H1 (cell line): ENCODE data around the gene STIM1. TPM values are rescaled to one million over a fixed set of nuclear protein-coding genes. Genes with fewer than 3 reads are reported as not detected.

Experiments
- CTCF ChIA-PET: fragments of 300-600 bp; sonication (Branson Sonifier 250); formaldehyde crosslinking; loops from one replicate; lab custom pipeline; 2021; ENCODE audit not compliant: partially characterized antibody; lab: Charles Lee
- POLR2A ChIA-PET: fragments of 300-600 bp; sonication (Branson Sonifier 250); formaldehyde crosslinking; loops from one replicate; lab custom pipeline; 2021; ENCODE audit warnings: inconsistent platforms; ENCODE audit not compliant: partially characterized antibody; lab: Charles Lee
- DNase-seq, 2 experiments: peaks; one replicate each; pipeline versions ENCODE4 v3.0.0 to v3.0.0-alpha.2; 2010 to 2022; ENCODE audit warnings: low spot score in 2 of 2, low read depth in 1 of 2, mixed read lengths in 1 of 2
- FAIRE-seq: peaks from 2 replicates; lab custom pipeline; 2011; peaks lifted over from hg19 to GRCh38; lab: Jason Lieb, UNC
- H2AFZ ChIP-seq: 2 replicates; pipeline ENCODE4 v1.8.1; 2012; ENCODE audit warnings: low read length, inconsistent platforms
- H2AK5ac ChIP-seq: 2 replicates; pipeline ENCODE4 v1.6.1; 2013; ENCODE audit warnings: low read depth, low read length
- H2BK120ac ChIP-seq: replicated peaks from 2 replicates; pipeline ENCODE3; 2013; ENCODE audit warnings: low read depth, low read length, inconsistent platforms
- H2BK12ac ChIP-seq: 2 replicates; pipeline ENCODE4 v1.6.1; 2013; ENCODE audit warnings: low read depth, low read length
- H2BK15ac ChIP-seq: 2 replicates; pipeline ENCODE4 v1.6.1; 2013; ENCODE audit warnings: low read length
- H2BK20ac ChIP-seq: 2 replicates; pipeline ENCODE4 v1.6.1; 2013; ENCODE audit warnings: low read length
- H2BK5ac ChIP-seq: 2 replicates; pipeline ENCODE4 v1.6.1; 2013; ENCODE audit warnings: low read depth, low read length
- H3K14ac ChIP-seq: 2 replicates; pipeline ENCODE4 v1.6.1; 2013; ENCODE audit warnings: inconsistent platforms; ENCODE audit not compliant: insufficient read length
- H3K18ac ChIP-seq: 2 replicates; pipeline ENCODE4 v1.6.1; 2013; ENCODE audit warnings: low read length; ENCODE audit errors: extremely low read depth
- H3K23ac ChIP-seq: 2 replicates; pipeline ENCODE4 v1.6.1; 2013; ENCODE audit warnings: inconsistent platforms; ENCODE audit not compliant: insufficient read length
- H3K23me2 ChIP-seq: 2 replicates; pipeline ENCODE4 v1.6.1; 2013; ENCODE audit warnings: low read depth, low read length
- H3K27ac ChIP-seq: 2 replicates; pipeline ENCODE4 v1.6.1; 2011; ENCODE audit warnings: low read depth, low read length, inconsistent platforms
- H3K27me3 ChIP-seq, 4 experiments: replicated peaks in 1 of 4; 1 replicate in 1 of 4; 2 replicates in 3 of 4; pipeline versions ENCODE4 v1.6.1 to v1.8.1; 2011 to 2013; ENCODE audit warnings: low read length in 3 of 4, mild to moderate bottlenecking in 3 of 4, inconsistent platforms in 2 of 4, mixed read lengths in 2 of 4, moderate library complexity in 1 of 4; ENCODE audit not compliant: control insufficient read depth in 3 of 4, insufficient read depth in 3 of 4; ENCODE audit errors: extremely low read depth in 1 of 4
- H3K36me3 ChIP-seq, 4 experiments: 2 replicates each; pipeline versions ENCODE4 v1.6.1 to v1.8.1; 2011 to 2013; ENCODE audit warnings: mild to moderate bottlenecking in 4 of 4, low read length in 3 of 4, moderate library complexity in 2 of 4, control low read depth in 1 of 4, inconsistent platforms in 1 of 4; ENCODE audit not compliant: insufficient read depth in 4 of 4, control insufficient read depth in 2 of 4
- H3K4ac ChIP-seq: replicated peaks from 2 replicates; pipeline ENCODE3; 2013; ENCODE audit warnings: low read length, low read depth, mixed read lengths, inconsistent platforms; ENCODE audit not compliant: insufficient read length
- H3K4me1 ChIP-seq, 4 experiments: replicated peaks in 1 of 4; 1 replicate in 1 of 4; 2 replicates in 3 of 4; pipeline versions ENCODE4 v1.6.1 to v1.8.1; 2011 to 2013; ENCODE audit warnings: low read length in 3 of 4, inconsistent platforms in 2 of 4, mixed read lengths in 1 of 4; ENCODE audit not compliant: insufficient read depth in 4 of 4, control insufficient read depth in 3 of 4
- H3K4me2 ChIP-seq, 2 experiments: 2 replicates each; pipeline versions ENCODE4 v1.6.1 to v1.8.1; 2011 to 2013; ENCODE audit warnings: low read depth in 2 of 2, low read length in 2 of 2, control low read depth in 1 of 2, inconsistent platforms in 1 of 2, mild to moderate bottlenecking in 1 of 2; ENCODE audit not compliant: insufficient read depth in 1 of 2
- H3K4me3 ChIP-seq, 4 experiments: fragments of 200-600, 300-600 bp in 1 of 4; sonication (generic), shearing (Covaris generic), sonication (Bioruptor Twin) in 1 of 4; 2 replicates each; pipeline versions ENCODE4 v1.5.1 to v1.8.1; 2011 to 2016; ENCODE audit warnings: low read length in 4 of 4, low read depth in 3 of 4, control low read depth in 2 of 4, inconsistent platforms in 2 of 4, mild to moderate bottlenecking in 2 of 4, mixed read lengths in 1 of 4, moderate library complexity in 1 of 4; ENCODE audit not compliant: insufficient read depth in 2 of 4; ENCODE audit errors: extremely low read depth in 1 of 4
- H3K56ac ChIP-seq: replicated peaks from 2 replicates; pipeline ENCODE3; 2013; ENCODE audit warnings: low read depth, mild to moderate bottlenecking, mixed read lengths, low read length, inconsistent platforms; ENCODE audit not compliant: insufficient read length
- H3K79me1 ChIP-seq: 2 replicates; pipeline ENCODE4 v1.6.1; 2013; ENCODE audit warnings: low read depth, low read length, control low read depth
- H3K79me2 ChIP-seq, 2 experiments: 2 replicates each; pipeline versions ENCODE4 v1.6.1 to v1.8.1; 2012 to 2013; ENCODE audit warnings: low read length in 2 of 2, mild to moderate bottlenecking in 2 of 2, inconsistent platforms in 1 of 2; ENCODE audit not compliant: insufficient read depth in 2 of 2, control insufficient read depth in 1 of 2
- H3K9ac ChIP-seq, 4 experiments: replicated peaks in 1 of 4; 1 replicate in 1 of 4; 2 replicates in 3 of 4; pipeline versions ENCODE4 v1.6.1 to v1.8.1; 2011 to 2013; ENCODE audit warnings: low read depth in 3 of 4, low read length in 3 of 4, control low read depth in 2 of 4, mild to moderate bottlenecking in 2 of 4, moderate library complexity in 2 of 4, inconsistent platforms in 1 of 4; ENCODE audit errors: extremely low read depth in 1 of 4
- H3K9me3 ChIP-seq, 2 experiments: 2 replicates each; pipeline versions ENCODE4 v1.6.1 to v1.8.1; 2012 to 2013; ENCODE audit warnings: mild to moderate bottlenecking in 2 of 2, moderate library complexity in 2 of 2, control low read depth in 1 of 2, inconsistent platforms in 1 of 2, low read depth in 1 of 2, low read length in 1 of 2, mixed read lengths in 1 of 2; ENCODE audit not compliant: insufficient read depth in 2 of 2
- H4K20me1 ChIP-seq, 2 experiments: replicated peaks in 1 of 2; 2 replicates each; pipeline versions ENCODE3 to v1.8.1; 2011 to 2013; ENCODE audit warnings: inconsistent platforms in 2 of 2, low read length in 2 of 2, mild to moderate bottlenecking in 1 of 2; ENCODE audit not compliant: insufficient read depth in 2 of 2, control insufficient read depth in 1 of 2
- H4K5ac ChIP-seq: 2 replicates; pipeline ENCODE4 v1.6.1; 2013; ENCODE audit warnings: low read length, low read depth, mixed read lengths, inconsistent platforms; ENCODE audit not compliant: insufficient read length
- H4K8ac ChIP-seq: 2 replicates; pipeline ENCODE4 v1.8.0; 2013; ENCODE audit warnings: mild to moderate bottlenecking, moderate library complexity, low read length, inconsistent platforms; ENCODE audit not compliant: insufficient read depth; ENCODE audit errors: extremely low read depth
- H4K91ac ChIP-seq: replicated peaks from 2 replicates; pipeline ENCODE3; 2013; ENCODE audit warnings: low read length, mixed read lengths, inconsistent platforms; ENCODE audit not compliant: insufficient read length
- NANOG ChIP-seq: IDR thresholded peaks from 2 replicates; pipeline ENCODE4 v1.6.1; 2011; ENCODE audit warnings: low read length, low read depth, mild to moderate bottlenecking, inconsistent platforms; ENCODE audit not compliant: insufficient read depth, poor library complexity, severe bottlenecking
- POU5F1 ChIP-seq: IDR thresholded peaks from 2 replicates; pipeline ENCODE4 v1.6.1; 2011; ENCODE audit warnings: low read depth, mild to moderate bottlenecking, low read length, moderate library complexity
- WGBS, 2 experiments: shearing (Covaris generic) in 1 of 2; methylation state at CpG; one replicate each; pipeline versions ENCODE4 v1.1.6 to v1.1.7; 2013 to 2015; ENCODE audit warnings: low lambda C conversion rate in 2 of 2, mixed read lengths in 2 of 2, inconsistent platforms in 1 of 2, low coverage in 1 of 2, missing lambda C conversion rate in 1 of 2; ENCODE audit not compliant: insufficient replicate concordance in 2 of 2, insufficient coverage in 1 of 2, insufficient read length in 1 of 2; ENCODE audit errors: extremely low coverage in 1 of 2, missing lambda C conversion rate in 1 of 2; 5-methylcytosine and 5-hydroxymethylcytosine counted together
- polyA plus RNA-seq, 7 experiments: library from polyadenylated mRNA; depleted of rRNA in 3 of 7; stranded (reverse) in 5 of 7; unstranded in 2 of 7; fragments of >200 nt in 5 of 7; fragments of 200-250 nt in 2 of 7; gene quantifications; 1 replicate in 5 of 7; 2 replicates in 1 of 7; 4 replicates in 1 of 7; pipeline versions ENCODE4 v1.2.1 to v1.2.3, GENCODE V29; 2011 to 2013; ENCODE audit warnings: missing spikeins in 2 of 7, mixed read lengths in 2 of 7
- total RNA-seq: library from RNA; stranded (reverse); fragmentation: NEBNext Ultra II Directional; extraction: Animal tissue kit (Norgen Biotek cat#: 25700); gene quantifications from 2 replicates; pipeline ENCODE4 v1.2.1, GENCODE V29; 2021

The STIM1 gene
- total and polyA plus RNA-seq, 2 of the 8 experiments (the other 6 are each of a cell fraction or from before 2014, with no cell fraction given): 11.1 to 12.2 TPM

DNA sequence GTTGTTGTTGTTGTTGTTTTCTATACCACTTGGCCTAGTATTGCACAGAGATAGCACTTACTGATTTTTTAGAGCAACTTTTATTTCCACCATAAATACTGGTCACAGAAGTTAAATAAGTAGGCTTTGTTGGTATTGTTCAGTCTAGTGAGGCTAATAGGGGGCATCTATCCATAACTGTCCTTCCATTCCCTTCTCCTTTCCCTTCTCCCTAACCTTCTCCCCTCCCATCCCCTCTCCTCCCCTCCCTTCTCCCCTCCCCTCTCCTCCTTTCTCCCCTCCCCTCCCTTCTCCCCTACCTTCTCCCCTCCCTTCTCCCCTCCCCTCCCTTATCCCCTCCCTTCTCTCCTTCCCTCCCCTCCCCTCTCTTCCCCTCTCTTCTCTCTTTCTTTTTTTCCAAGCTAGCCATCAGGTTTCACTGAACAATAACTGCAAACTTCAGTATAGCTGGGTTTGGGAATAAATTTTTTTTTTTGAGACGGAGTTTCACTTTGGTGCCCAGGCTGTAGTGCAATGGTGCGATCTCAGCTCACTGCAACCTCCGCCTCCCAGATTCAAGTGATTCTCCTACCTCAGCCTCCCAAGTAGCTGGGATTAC, 56.5 kb downstream of the STIM1 start:
- POLR2A ChIA-PET: interaction anchor here (0.6 kb wide), 1 partner anchor 25 kb away, joined by 3 read pairs; no protein-coding TSS in a partner anchor

More for the DNA sequence above, 56.5 kb downstream of the STIM1 start:
- no peak overlapping the region for H2AFZ ChIP-seq
- H3K79me2 ChIP-seq: no peaks in the 10 kb centered on the region
- H3K27me3 ChIP-seq: no peaks in the 10 kb centered on the region
- H3K79me1 ChIP-seq: no peaks in the 10 kb centered on the region
- H3K4me2 ChIP-seq: no peak overlapping the region
- no peak overlapping the region for H4K91ac ChIP-seq
- no peaks in the 10 kb centered on the region for H3K4me1 ChIP-seq
- no peak overlapping the region for H2BK15ac ChIP-seq
- TF ChIP-seq POU5F1: no peak
- no peak for TF ChIP-seq NANOG
- no peak overlapping the region for H3K4ac ChIP-seq
- H4K5ac ChIP-seq: no peak overlapping the region
- H3K14ac ChIP-seq: no peak overlapping the region
- no peaks in the 10 kb centered on the region for H3K36me3 ChIP-seq
- no peak overlapping the region for H2BK12ac ChIP-seq
- H3K23me2 ChIP-seq: no peaks in the 10 kb centered on the region
- no peak overlapping the region for H3K27ac ChIP-seq
- CTCF ChIA-PET: interaction anchor here (1.0 to 2.3 kb wide), 5 partner anchors 15 to 161 kb away, joined by 3 to 8 read pairs (median 4); partner anchors contain the start of gene STIM1
- H3K56ac ChIP-seq: no peak overlapping the region
- peaks cover 0 to 2% of the 10 kb centered on the region in 2 experiments for H4K20me1 ChIP-seq
- H2BK120ac ChIP-seq: no peak overlapping the region
- DNase-seq (no peak), FAIRE-seq (no peak)
- H4K8ac ChIP-seq: no peak overlapping the region
- H3K9me3 ChIP-seq: no peaks in the 10 kb centered on the region
- H3K4me3 ChIP-seq: no peak overlapping the region
- no peak overlapping the region for H3K23ac ChIP-seq
- H3K9ac ChIP-seq: no peak overlapping the region
- H2BK20ac ChIP-seq: no peak overlapping the region
- 96% methylated on average over 3 of the region's 3 CpGs; no CpG with 5 or more reads in 1 of the 2 experiments for WGBS, 2 experiments
- H2BK5ac ChIP-seq: no peak overlapping the region
- no peak overlapping the region for H2AK5ac ChIP-seq
- no peak overlapping the region for H3K18ac ChIP-seq
